NCI-H2196 (cell line): Measurements from ENCODE around the gene UBR4.

ENCODE experiments used
- DNase-seq: peaks from one replicate; lab custom pipeline; 2025; ENCODE audit not compliant: unreplicated experiment; lab: John Stamatoyannopoulos, UW

Gene UBR4

GRCh38 chr1:19038096-19038495 lies 172.0 kb downstream of the UBR4 start:
- no peak for DNase-seq

- no peak for DNase-seq
These were observed 172.4 kb downstream of the UBR4 start for GRCh38 chr1:19037659-19038058.

- no peak for DNase-seq
These were observed 173.1 kb downstream of the UBR4 start for GRCh38 chr1:19036813-19037605.

GRCh38 chr1:19036041-19036812 lies 173.8 kb downstream of the UBR4 start:
- DNase-seq, result peak; percentile 53

DNA sequence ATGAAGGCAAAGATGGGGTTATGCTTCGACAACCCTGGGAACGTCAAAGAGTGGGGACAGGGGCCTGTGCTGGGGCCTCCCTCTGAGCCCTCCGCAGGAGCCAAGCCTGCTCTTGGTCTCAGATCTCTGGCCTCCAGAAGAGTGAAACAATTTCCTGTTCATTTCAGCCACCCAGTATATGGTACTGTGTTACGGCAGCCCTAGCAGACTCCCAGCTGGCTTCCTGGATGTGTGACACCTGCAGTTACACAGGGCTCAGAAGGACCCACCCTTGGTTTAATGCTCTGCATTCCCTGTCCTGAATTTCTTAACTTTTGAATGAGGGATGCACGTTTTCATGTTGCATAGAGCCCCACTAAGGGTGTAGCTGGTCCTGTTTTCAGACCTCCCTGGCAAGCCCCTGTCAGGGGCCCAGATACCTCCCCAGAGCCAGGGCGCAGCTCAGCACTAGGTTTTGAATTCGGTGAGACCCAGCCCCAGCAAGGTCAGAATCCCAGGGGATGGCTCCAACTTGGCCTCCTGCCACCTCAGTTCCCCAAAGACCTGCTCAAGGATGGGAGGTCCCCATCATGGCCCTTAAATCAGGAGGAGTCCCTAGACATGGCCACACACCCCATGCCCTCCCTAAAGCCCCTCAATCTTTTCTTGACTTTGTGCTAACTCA lies 174.6 kb downstream of the UBR4 start:
- DNase-seq, result no peak

GRCh38 chr1:19034721-19035120 lies 175.3 kb downstream of the UBR4 start:
- no peak for DNase-seq

DNA sequence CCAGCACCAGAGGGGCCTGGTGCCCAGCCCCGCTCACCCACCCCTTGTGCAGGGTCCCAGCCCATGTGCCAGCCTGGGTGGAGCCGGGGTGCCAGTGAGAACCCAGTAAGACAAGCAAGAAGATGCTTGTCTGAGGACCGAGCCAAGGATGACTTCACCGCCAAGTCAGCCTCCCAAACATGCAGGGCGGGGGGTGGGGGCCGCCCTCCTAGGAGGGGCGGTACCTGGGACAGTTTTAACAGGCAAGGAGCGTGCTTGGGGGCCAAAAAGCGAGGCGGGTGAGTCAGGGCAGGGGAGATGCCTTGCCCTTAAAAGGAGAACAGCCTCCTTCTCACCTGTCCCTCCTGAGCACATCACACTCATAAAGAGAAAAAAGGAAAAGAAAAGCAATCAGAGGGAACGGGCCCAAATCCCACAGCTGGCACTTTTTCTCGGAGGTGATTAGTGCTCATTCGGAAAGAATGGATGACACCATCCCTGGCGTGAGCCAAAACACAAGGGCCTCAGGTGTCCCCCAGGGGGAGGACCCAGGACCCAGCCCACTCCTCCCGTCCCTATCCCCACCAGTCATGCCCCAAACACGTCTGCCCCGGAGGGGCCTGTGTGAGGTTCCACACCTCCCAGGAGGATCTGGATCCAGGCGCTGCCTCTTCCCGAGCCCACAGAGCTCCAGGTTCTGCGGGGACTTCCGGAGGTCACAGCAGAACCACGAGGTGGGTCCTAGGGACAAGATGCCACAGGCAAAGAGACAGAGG lies 176.0 kb downstream of the UBR4 start:
- DNase-seq, result no peak

GRCh38 chr1:19033515-19033839 lies 176.6 kb downstream of the UBR4 start:
- DNase-seq, result no peak

DNA sequence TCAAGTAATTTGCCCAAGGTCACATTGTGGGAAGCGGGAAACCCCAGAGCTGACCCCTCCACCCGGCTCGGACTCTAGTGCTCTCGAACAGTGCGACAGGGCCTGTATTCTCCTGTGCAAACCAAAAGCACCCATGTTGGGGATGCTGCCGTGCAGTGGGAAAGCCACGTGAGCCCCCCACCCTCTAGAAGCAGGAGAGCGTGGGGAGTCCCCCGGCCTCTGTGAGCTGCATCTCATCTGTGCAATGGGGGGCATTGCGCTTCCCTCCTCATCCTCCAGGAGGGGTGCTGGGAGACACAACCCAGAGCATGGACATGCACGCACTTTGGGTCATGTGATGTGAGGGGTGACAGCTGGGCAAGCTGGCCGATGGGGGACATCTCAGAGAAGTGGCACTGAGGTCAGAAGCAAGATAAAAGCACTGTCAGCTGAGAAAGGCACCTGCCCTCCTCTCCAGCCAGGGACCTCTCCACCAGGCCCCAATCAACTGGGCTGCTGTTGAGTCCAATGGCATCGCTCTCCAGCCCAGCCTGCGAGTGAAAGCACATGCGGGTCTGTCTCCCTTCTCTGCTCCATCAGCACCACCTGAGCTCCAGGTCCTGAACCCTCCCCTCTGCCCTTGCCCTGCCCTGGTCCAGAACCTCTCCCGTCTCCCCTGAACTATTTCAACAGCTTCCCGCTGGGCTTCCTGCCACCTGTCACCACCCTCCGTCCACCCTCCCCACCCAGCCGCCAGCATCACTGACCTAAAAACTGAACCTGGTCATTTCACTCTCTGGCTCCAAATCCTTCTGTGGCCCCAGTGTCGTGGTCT lies 177.2 kb downstream of the UBR4 start:
- no peak for DNase-seq

DNA sequence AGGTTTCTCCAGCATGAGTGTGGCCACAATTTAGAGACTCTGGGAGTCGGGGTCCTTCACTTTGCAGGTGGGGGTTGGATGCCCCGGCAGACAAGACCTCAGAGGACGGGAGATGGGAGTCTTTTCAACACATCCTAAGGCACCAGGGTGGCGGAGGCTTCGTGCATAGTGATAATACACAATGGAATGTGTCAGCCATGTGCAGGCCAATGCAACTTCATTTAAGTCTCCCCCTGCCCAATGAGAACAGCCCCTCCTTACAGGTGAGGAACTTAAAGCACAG lies 177.7 kb downstream of the UBR4 start:
- no peak for DNase-seq

DNA sequence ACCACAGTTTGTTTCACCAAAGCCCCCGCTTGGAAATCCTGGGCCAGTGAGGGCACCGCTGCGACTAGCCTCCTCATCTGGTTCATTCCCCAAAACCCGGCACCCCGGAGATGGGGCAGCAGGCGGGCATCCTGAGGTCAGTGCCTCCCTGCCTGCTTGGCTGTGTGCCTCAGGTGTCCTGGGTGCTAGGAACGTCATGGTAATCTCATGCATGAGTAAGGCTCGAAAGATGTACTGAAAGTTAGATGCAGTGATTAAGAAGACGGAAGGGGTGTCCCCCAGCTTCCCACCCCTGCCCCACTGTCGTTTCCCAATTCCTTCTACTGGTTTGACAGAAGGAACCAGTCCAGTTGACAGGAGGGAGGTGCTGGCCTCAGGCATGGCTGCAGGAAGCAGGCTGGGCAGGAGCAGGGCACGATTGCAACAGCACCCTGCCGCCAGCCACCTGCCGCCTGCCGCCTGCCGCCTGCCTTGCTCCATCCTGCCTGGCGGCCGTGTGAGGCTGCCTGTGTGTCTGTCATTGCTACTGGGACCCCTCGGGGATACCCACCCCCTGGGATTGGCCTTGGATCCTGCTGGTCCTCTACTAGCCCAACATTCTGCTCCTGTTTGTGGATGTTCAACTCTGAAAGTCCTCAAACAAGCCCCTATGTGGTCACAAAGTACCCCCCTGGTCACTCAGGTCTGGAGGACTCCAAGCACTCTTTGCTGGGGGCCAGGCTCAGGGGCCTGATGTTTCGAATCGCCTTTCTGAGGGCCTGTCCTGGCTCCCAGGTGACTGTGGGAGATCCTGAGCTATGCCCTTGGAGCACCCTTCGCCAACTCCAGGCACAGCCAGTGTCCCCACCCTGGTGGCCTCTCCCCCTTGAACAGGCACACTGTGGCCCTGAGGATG lies 180.6 kb downstream of the UBR4 start:
- peak; percentile 28 for DNase-seq

GRCh38 chr1:19028546-19029129 lies 181.4 kb downstream of the UBR4 start:
- no peak for DNase-seq

- peak; percentile 45 for DNase-seq
These were observed 182.0 kb downstream of the UBR4 start for GRCh38 chr1:19028110-19028509.
